H1 (cell line): ENCODE data around the gene TRIM47. TPM values are rescaled to one million over a fixed set of nuclear protein-coding genes. Genes with fewer than 3 reads are reported as not detected.

Experiments
- polyA plus RNA-seq, 7 experiments: library from polyadenylated mRNA; depleted of rRNA in 3 of 7; stranded (reverse) in 5 of 7; unstranded in 2 of 7; fragments of >200 nt in 5 of 7; fragments of 200-250 nt in 2 of 7; gene quantifications; 1 replicate in 5 of 7; 2 replicates in 1 of 7; 4 replicates in 1 of 7; pipeline versions ENCODE4 v1.2.1 to v1.2.3, GENCODE V29; 2011 to 2013; ENCODE audit warnings: missing spikeins in 2 of 7, mixed read lengths in 2 of 7
- total RNA-seq: library from RNA; stranded (reverse); fragmentation: NEBNext Ultra II Directional; extraction: Animal tissue kit (Norgen Biotek cat#: 25700); gene quantifications from 2 replicates; pipeline ENCODE4 v1.2.1, GENCODE V29; 2021

Gene TRIM47
- total and polyA plus RNA-seq, 2 of the 8 experiments (the other 6 are each of a cell fraction or from before 2014, with no cell fraction given) = 6.3 to 6.4 TPM

Other genes with a start within 250 kb of the TRIM47 start
- gene SMIM5, start 245.1 kb downstream of the TRIM47 start, total RNA-seq = not detected in 2 replicates
- not detected in 2 replicates for gene SMIM5, start 245.1 kb downstream of the TRIM47 start, polyA plus RNA-seq (2011; rRNA removed)
- gene RECQL5, start 211.4 kb downstream of the TRIM47 start, total RNA-seq = 40.7 and 41.1 TPM in 2 replicates
- 15.1 and 34.9 TPM in 2 replicates for gene RECQL5, start 211.4 kb downstream of the TRIM47 start, polyA plus RNA-seq (2011; rRNA removed)
- 79.9 and 81.5 TPM in 2 replicates for gene SAP30BP, start 211.2 kb downstream of the TRIM47 start, total RNA-seq
- gene SAP30BP, start 211.2 kb downstream of the TRIM47 start, polyA plus RNA-seq (2011; rRNA removed) = 63.3 and 82.1 TPM in 2 replicates
- gene ITGB4, start 157.1 kb downstream of the TRIM47 start, total RNA-seq = 5.4 and 5.6 TPM in 2 replicates
- gene ITGB4, start 157.1 kb downstream of the TRIM47 start, polyA plus RNA-seq (2011; rRNA removed) = 5.2 and 8.4 TPM in 2 replicates
- gene GALK1, start 113.4 kb downstream of the TRIM47 start, total RNA-seq = 31.0 and 34.1 TPM in 2 replicates
- gene GALK1, start 113.4 kb downstream of the TRIM47 start, polyA plus RNA-seq (2011; rRNA removed) = 47.9 and 65.5 TPM in 2 replicates
- gene UNK, start 93.8 kb downstream of the TRIM47 start, total RNA-seq = 33.0 and 33.3 TPM in 2 replicates
- gene UNK, start 93.8 kb downstream of the TRIM47 start, polyA plus RNA-seq (2011; rRNA removed) = 24.2 and 28.9 TPM in 2 replicates
- gene UNC13D, start 34.2 kb downstream of the TRIM47 start, total RNA-seq = 7.5 and 8.4 TPM in 2 replicates
- 3.6 and 5.2 TPM in 2 replicates for gene UNC13D, start 34.2 kb downstream of the TRIM47 start, polyA plus RNA-seq (2011; rRNA removed)
- gene WBP2, start 23.2 kb downstream of the TRIM47 start, total RNA-seq = 61.8 and 71.2 TPM in 2 replicates
- gene WBP2, start 23.2 kb downstream of the TRIM47 start, polyA plus RNA-seq (2011; rRNA removed) = 48.2 and 72.0 TPM in 2 replicates
- 47.7 and 48.6 TPM in 2 replicates for gene TRIM65, start 18.4 kb upstream of the TRIM47 start, total RNA-seq
- 21.2 and 25.6 TPM in 2 replicates for gene TRIM65, start 18.4 kb upstream of the TRIM47 start, polyA plus RNA-seq (2011; rRNA removed)
- 125 and 132 TPM in 2 replicates for gene MRPL38, start 26.3 kb upstream of the TRIM47 start, total RNA-seq
- gene MRPL38, start 26.3 kb upstream of the TRIM47 start, polyA plus RNA-seq (2011; rRNA removed) = 78.4 and 138 TPM in 2 replicates
- 13.1 and 13.8 TPM in 2 replicates for gene FBF1, start 62.5 kb upstream of the TRIM47 start, total RNA-seq
- 8.1 and 12.5 TPM in 2 replicates for gene FBF1, start 62.5 kb upstream of the TRIM47 start, polyA plus RNA-seq (2011; rRNA removed)
- 27.4 and 30.4 TPM in 2 replicates for gene ACOX1, start 100.6 kb upstream of the TRIM47 start, total RNA-seq
- gene ACOX1, start 100.6 kb upstream of the TRIM47 start, polyA plus RNA-seq (2011; rRNA removed) = 10.2 and 10.5 TPM in 2 replicates
- gene TEN1, start 100.7 kb upstream of the TRIM47 start, total RNA-seq = 15.9 and 17.6 TPM in 2 replicates
- gene TEN1, start 100.7 kb upstream of the TRIM47 start, polyA plus RNA-seq (2011; rRNA removed) = 18.7 and 24.5 TPM in 2 replicates
- 7.4 and 10.0 TPM in 2 replicates for gene CDK3, start 122.3 kb upstream of the TRIM47 start, total RNA-seq
- 14.6 and 20.1 TPM in 2 replicates for gene CDK3, start 122.3 kb upstream of the TRIM47 start, polyA plus RNA-seq (2011; rRNA removed)
- gene EVPL, start 148.7 kb upstream of the TRIM47 start, total RNA-seq = 0.75 and 0.99 TPM in 2 replicates
- 0.20 and 0.35 TPM in 2 replicates for gene EVPL, start 148.7 kb upstream of the TRIM47 start, polyA plus RNA-seq (2011; rRNA removed)
- 83.5 and 84.6 TPM in 2 replicates for gene SRP68, start 193.9 kb upstream of the TRIM47 start, total RNA-seq
- 50.0 and 57.7 TPM in 2 replicates for gene SRP68, start 193.9 kb upstream of the TRIM47 start, polyA plus RNA-seq (2011; rRNA removed)
- gene GALR2, start 196.2 kb upstream of the TRIM47 start, total RNA-seq = 0.86 and 1.0 TPM in 2 replicates
- 2.2 and 2.5 TPM in 2 replicates for gene GALR2, start 196.2 kb upstream of the TRIM47 start, polyA plus RNA-seq (2011; rRNA removed)
- 0.26 TPM in 1 of 2 replicates, not detected in the other for gene ZACN, start 200.6 kb upstream of the TRIM47 start, total RNA-seq
- gene ZACN, start 200.6 kb upstream of the TRIM47 start, polyA plus RNA-seq (2011; rRNA removed) = not detected in 2 replicates
- 92.6 and 95.3 TPM in 2 replicates for gene EXOC7, start 225.2 kb upstream of the TRIM47 start, total RNA-seq
- gene EXOC7, start 225.2 kb upstream of the TRIM47 start, polyA plus RNA-seq (2011; rRNA removed) = 77.1 and 83.3 TPM in 2 replicates